ENCODE results near the gene FKBP1A. TPM values are rescaled to one million over a fixed set of nuclear protein-coding genes. Genes with fewer than 3 reads are reported as not detected.

The FKBP1A gene
- total RNA-seq, 1 experiment from 2014 or later: 196 TPM

- H3K4me2 ChIP-seq (ENCODE audit: insufficient read depth, insufficient read length, low read length): no peak overlapping the region
- H3K18ac ChIP-seq (ENCODE audit: insufficient read length, low read depth, low read length): peak overlapping the region; percentile 24
- H3K56ac ChIP-seq (ENCODE audit: insufficient read length, low read depth, low read length): no peak overlapping the region
- no peaks in the 10 kb centered on the region for H3K79me1 ChIP-seq (ENCODE audit: insufficient read depth, low read depth, low read length, poor library complexity, severe bottlenecking)
- no peak for TF ChIP-seq CTCF (conservative IDR thresholded peaks at IDR 0.05)
- no peaks in the 10 kb centered on the region for H3K9me3 ChIP-seq (ENCODE audit: control insufficient read depth, low read depth, low read length)
- Mint-ChIP-seq H3K4me3 (peak overlapping the region in 1 of 2 experiments; percentile 25; a peak in 1 of 5 replicates), H3K27me3 (ENCODE audit: low read depth) (peaks cover 1% of the 10 kb centered on the region; the same call in 1 of the 2 replicates), H3K9me3 (peaks cover 17 to 30% of the 10 kb centered on the region in 2 experiments), H3K4me1 (peaks cover 33 to 42% of the 10 kb centered on the region in 2 experiments), H3K27ac (no peak overlapping the region), H3K36me3 (ENCODE audit: insufficient read depth in 1 of 3, low read depth in 3 of 3) (peaks cover 2 to 6% (median 4%) of the 10 kb centered on the region in 3 experiments; a peak in 3 of 7 replicates)
- H3K23me2 ChIP-seq (ENCODE audit: insufficient read length, low read depth, low read length, poor library complexity, severe bottlenecking): no peaks in the 10 kb centered on the region
- H2AFZ ChIP-seq (ENCODE audit: low read length): no peak overlapping the region
- no peak overlapping the region for H3T11ph ChIP-seq (ENCODE audit: low read length)
- H4K20me1 ChIP-seq (ENCODE audit: control insufficient read depth, insufficient read depth, insufficient read length): no peaks in the 10 kb centered on the region
- no peaks in the 10 kb centered on the region for H3K27me3 ChIP-seq (ENCODE audit: insufficient read depth, low read length)
- H2BK5ac ChIP-seq (ENCODE audit: insufficient read length, low read length): no peak overlapping the region
- H3K4me1 ChIP-seq (ENCODE audit: insufficient read depth, low read length): peaks cover 7% of the 10 kb centered on the region
- no peak overlapping the region for H2BK120ac ChIP-seq (ENCODE audit: low read depth, low read length, poor library complexity, severe bottlenecking)
- H3K14ac ChIP-seq (ENCODE audit: insufficient read depth, low read length): no peak overlapping the region
- WGBS (ENCODE audit: extremely low coverage, insufficient read length, low lambda C conversion rate): no CpG with 5 or more reads among the region's 6 CpGs
- no peak overlapping the region for H3K9ac ChIP-seq (ENCODE audit: extremely low read depth, insufficient read length, low read length)
- H3K4ac ChIP-seq (ENCODE audit: low read depth, low read length): no peak overlapping the region
- no peak overlapping the region for H4K5ac ChIP-seq (ENCODE audit: insufficient read length, low read depth, low read length)
- H2BK20ac ChIP-seq (ENCODE audit: low read depth, low read length, poor library complexity, severe bottlenecking): no peak overlapping the region
- H4K8ac ChIP-seq (replicated peaks; ENCODE audit: insufficient read length, low read depth, low read length): no peak overlapping the region
- no peak overlapping the region for H2BK15ac ChIP-seq (ENCODE audit: low read depth, low read length)
- H2BK12ac ChIP-seq (ENCODE audit: insufficient read length, low read depth, low read length): no peak overlapping the region
- H3K79me2 ChIP-seq (ENCODE audit: insufficient read depth, low read length): no peaks in the 10 kb centered on the region
- no peak overlapping the region for H3K23ac ChIP-seq (ENCODE audit: insufficient read length, low read depth, low read length)
- DNase-seq: no peak
- no peak overlapping the region for H2AK5ac ChIP-seq (ENCODE audit: insufficient read length, low read length)
- H4K91ac ChIP-seq (ENCODE audit: insufficient read length, low read depth, low read length): no peak overlapping the region
- no peak overlapping the region for H3K27ac ChIP-seq (ENCODE audit: insufficient read length, low read depth, low read length)
Observed at GRCh38 chr20:1423206-1423605, 30.4 kb upstream of the FKBP1A start.

Data from H9 (cell line).